Lower leg skin (tissue), 3 donors: ENCODE data around the gene FMO2.

Experiments
- POLR2A ChIP-seq, 2 donors: fragments of 450-650 bp; IDR thresholded peaks; one replicate each; pipeline ENCODE4 v1.6.1; 2016 to 2017; ENCODE audit warnings: antibody characterized with exemption in 2 of 2, mild to moderate bottlenecking in 1 of 2, moderate library complexity in 1 of 2
- TF ChIP-seq, protein P1 (sequence below), 3 donors: fragments of 450-650 bp; IDR thresholded peaks; one replicate each; pipeline ENCODE4 v1.5.1; 2016; ENCODE audit warnings: antibody characterized with exemption in 3 of 3, mild to moderate bottlenecking in 3 of 3, moderate library complexity in 2 of 3

GRCh38 chr1:171160211-171160610, 24.9 kb upstream of the FMO2 start:
- TF ChIP-seq, protein P1, sequence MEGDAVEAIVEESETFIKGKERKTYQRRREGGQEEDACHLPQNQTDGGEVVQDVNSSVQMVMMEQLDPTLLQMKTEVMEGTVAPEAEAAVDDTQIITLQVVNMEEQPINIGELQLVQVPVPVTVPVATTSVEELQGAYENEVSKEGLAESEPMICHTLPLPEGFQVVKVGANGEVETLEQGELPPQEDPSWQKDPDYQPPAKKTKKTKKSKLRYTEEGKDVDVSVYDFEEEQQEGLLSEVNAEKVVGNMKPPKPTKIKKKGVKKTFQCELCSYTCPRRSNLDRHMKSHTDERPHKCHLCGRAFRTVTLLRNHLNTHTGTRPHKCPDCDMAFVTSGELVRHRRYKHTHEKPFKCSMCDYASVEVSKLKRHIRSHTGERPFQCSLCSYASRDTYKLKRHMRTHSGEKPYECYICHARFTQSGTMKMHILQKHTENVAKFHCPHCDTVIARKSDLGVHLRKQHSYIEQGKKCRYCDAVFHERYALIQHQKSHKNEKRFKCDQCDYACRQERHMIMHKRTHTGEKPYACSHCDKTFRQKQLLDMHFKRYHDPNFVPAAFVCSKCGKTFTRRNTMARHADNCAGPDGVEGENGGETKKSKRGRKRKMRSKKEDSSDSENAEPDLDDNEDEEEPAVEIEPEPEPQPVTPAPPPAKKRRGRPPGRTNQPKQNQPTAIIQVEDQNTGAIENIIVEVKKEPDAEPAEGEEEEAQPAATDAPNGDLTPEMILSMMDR (IDR thresholded peaks at IDR 0.05): no peak
- TF ChIP-seq POLR2A (IDR thresholded peaks at IDR 0.05): no peak
